HepG2 (cell line): ENCODE data around the gene FXR2. TPM values are rescaled to one million over a fixed set of nuclear protein-coding genes. Genes with fewer than 3 reads are reported as not detected.

ENCODE experiments used
- ATAC-seq: fragments of 200-7000 bp; cut with Tn5 transposase; 3 replicates; pipeline ENCODE4 v1.9.1; 2020; ENCODE audit warnings: mild to moderate bottlenecking, moderate library complexity
- BruUV-seq: library from RNA; stranded (reverse); fragments of 400-500 nt; replicated peaks from 2 replicates; lab custom pipeline; 2021; lab: Mats Ljungman, UMichigan
- CTCF ChIA-PET: fragments of 300-600 bp; formaldehyde crosslinking; extraction: SDS; loops from one replicate; lab custom pipeline; 2021; ENCODE audit warnings: low total read pairs, inconsistent platforms, low intra/inter-chr PET ratio; lab: Yijun Ruan, JAX
- POLR2A ChIA-PET: fragments of 350-600 bp; sonication (Branson Sonifier 250); formaldehyde crosslinking; loops from one replicate; lab custom pipeline; 2020; ENCODE audit warnings: antibody characterized with exemption, inconsistent platforms; lab: Yijun Ruan, JAX
- DNase-seq: peaks from one replicate; pipeline ENCODE4 v3.0.0-alpha.2; 2015; ENCODE audit warnings: low spot score
- FAIRE-seq: peaks from 3 replicates; lab custom pipeline; 2011; peaks lifted over from hg19 to GRCh38; lab: Jason Lieb, UNC
- H2AFZ ChIP-seq: one replicate; pipeline ENCODE4 v1.6.1; 2011; ENCODE audit warnings: low read length, inconsistent platforms
- H3K27ac ChIP-seq: fragments of 300-600 bp; 3 replicates; pipeline ENCODE4 v1.8.0; 2011; ENCODE audit warnings: mixed run types, mild to moderate bottlenecking, mixed read lengths, low read length, inconsistent platforms; ENCODE audit not compliant: insufficient read depth; ENCODE audit errors: extremely low read length
- H3K27me3 ChIP-seq, 2 experiments: fragments of 200-600 bp in 1 of 2; 2 replicates in 1 of 2; 3 replicates in 1 of 2; pipeline versions ENCODE4 v1.6.0 to v1.8.0; 2011; ENCODE audit warnings: low read length in 2 of 2, mild to moderate bottlenecking in 2 of 2, moderate library complexity in 2 of 2, inconsistent platforms in 1 of 2; ENCODE audit not compliant: insufficient read depth in 2 of 2, control insufficient read depth in 1 of 2
- H3K36me3 ChIP-seq, 2 experiments: fragments of 200-600 bp in 1 of 2; replicated peaks in 1 of 2; 2 replicates in 1 of 2; 3 replicates in 1 of 2; pipeline versions ENCODE4 v1.5.1 to v1.8.0; 2011; ENCODE audit warnings: low read length in 2 of 2, inconsistent platforms in 1 of 2; ENCODE audit not compliant: insufficient read depth in 2 of 2, control insufficient read depth in 1 of 2
- H3K4me1 ChIP-seq: 2 replicates; pipeline ENCODE4 v1.5.1; 2012; ENCODE audit warnings: low read length, inconsistent platforms; ENCODE audit not compliant: insufficient read depth
- H3K4me2 ChIP-seq: 2 replicates; pipeline ENCODE4 v1.6.0; 2011; ENCODE audit warnings: low read depth, low read length, inconsistent platforms
- H3K4me3 ChIP-seq, 3 experiments: fragments of 200-600 bp in 1 of 3; sonication (generic), shearing (Covaris generic) in 1 of 3; replicated peaks in 1 of 3; 2 replicates each; pipeline ENCODE4 v1.5.1; 2011 to 2016; ENCODE audit warnings: low read length in 3 of 3, inconsistent platforms in 2 of 3, low read depth in 2 of 3, mild to moderate bottlenecking in 2 of 3, control low read depth in 1 of 3, mixed read lengths in 1 of 3; ENCODE audit not compliant: insufficient read depth in 1 of 3
- H3K79me2 ChIP-seq: one replicate; pipeline ENCODE4 v1.6.1; 2011; ENCODE audit warnings: low read length, inconsistent platforms; ENCODE audit not compliant: insufficient read depth
- H3K9ac ChIP-seq: 2 replicates; pipeline ENCODE4 v1.6.0; 2011; ENCODE audit warnings: mild to moderate bottlenecking, low read depth, low read length, inconsistent platforms; ENCODE audit not compliant: insufficient read depth
- H3K9me3 ChIP-seq: 2 replicates; pipeline ENCODE4 v1.5.1; 2012; ENCODE audit warnings: mild to moderate bottlenecking, low read length
- H4K20me1 ChIP-seq: 2 replicates; pipeline ENCODE4 v1.6.0; 2011; ENCODE audit warnings: inconsistent platforms, mild to moderate bottlenecking, low read length, moderate library complexity; ENCODE audit not compliant: insufficient read depth
- ATF3 ChIP-seq: sonication (generic); formaldehyde crosslinking; IDR thresholded peaks from 2 replicates; pipeline ENCODE4 v1.4.0; 2020; ENCODE audit warnings: missing genetic modification reagents
- CENPT ChIP-seq: sonication (generic); formaldehyde crosslinking; IDR thresholded peaks from 2 replicates; pipeline ENCODE4 v1.8.0; 2022; ENCODE audit warnings: low read depth, mild to moderate bottlenecking, moderate library complexity, missing genetic modification reagents
- FOXC1 ChIP-seq: sonication (generic); formaldehyde crosslinking; IDR thresholded peaks from 2 replicates; pipeline ENCODE4 v1.8.0; 2022; ENCODE audit warnings: mild to moderate bottlenecking, missing genetic modification reagents, borderline replicate concordance
- GPBP1L1 ChIP-seq: sonication (generic); formaldehyde crosslinking; IDR thresholded peaks from 2 replicates; pipeline ENCODE4 v1.5.0; 2020; ENCODE audit warnings: mild to moderate bottlenecking, missing genetic modification reagents
- HNRNPL ChIP-seq: fragments of 200-400 bp; formaldehyde crosslinking; IDR thresholded peaks from 2 replicates; pipeline ENCODE4 v1.6.1; 2017; ENCODE audit warnings: mild to moderate bottlenecking, low read depth, low read length
- KLF16 ChIP-seq, 2 experiments: sonication (generic) in 1 of 2; formaldehyde crosslinking in 1 of 2; IDR thresholded peaks; 2 replicates each; pipeline versions ENCODE4 v1.6.1 to v1.8.0; 2016 to 2023; ENCODE audit warnings: missing genetic modification reagents in 2 of 2, missing compliant biosample characterization in 1 of 2
- MLXIP ChIP-seq: sonication (generic); formaldehyde crosslinking; IDR thresholded peaks from 2 replicates; pipeline ENCODE4 v1.9.0; 2021; ENCODE audit warnings: missing genetic modification reagents, borderline replicate concordance
- MTF1 ChIP-seq: sonication (generic); formaldehyde crosslinking; IDR thresholded peaks from 2 replicates; pipeline ENCODE4 v1.5.0; 2020; ENCODE audit warnings: missing genetic modification reagents
- MXD1 ChIP-seq: sonication (generic); formaldehyde crosslinking; IDR thresholded peaks from 2 replicates; pipeline ENCODE4 v1.4.0; 2020; ENCODE audit warnings: mild to moderate bottlenecking, missing genetic modification reagents
- RFXANK ChIP-seq: IDR thresholded peaks from 2 replicates; pipeline ENCODE4 v1.6.1; 2016
- ZBTB38 ChIP-seq: sonication (generic); formaldehyde crosslinking; IDR thresholded peaks from 2 replicates; pipeline ENCODE4 v1.5.1; 2020; ENCODE audit warnings: mild to moderate bottlenecking, missing genetic modification reagents
- ZFP37 ChIP-seq: sonication (generic); formaldehyde crosslinking; IDR thresholded peaks from 2 replicates; pipeline ENCODE4 v1.4.0; 2020; ENCODE audit warnings: missing genetic modification reagents, borderline replicate concordance
- ZNF687 ChIP-seq: sonication (generic); formaldehyde crosslinking; IDR thresholded peaks from 2 replicates; pipeline ENCODE4 v1.5.1; 2020; ENCODE audit warnings: mild to moderate bottlenecking, missing genetic modification reagents, moderate library complexity
- WGBS: methylation state at CpG from one replicate; pipeline ENCODE4 v1.1.6; 2017; ENCODE audit warnings: low lambda C conversion rate; 5-methylcytosine and 5-hydroxymethylcytosine counted together
- in situ Hi-C: cut with HindIII; loops from 2 replicates; pipeline ENCODE4 v1.10.0; 2017; ENCODE audit warnings: low pct_unique_long_range_greater_than_20kb; ENCODE audit not compliant: extremely low pct_ligation_motif_present
- intact Hi-C: fragments of 100-400 bp; cut with micrococcal nuclease; formaldehyde crosslinking; loops from one replicate; pipeline ENCODE4 v1.10.0; 2022; ENCODE audit not compliant: unreplicated experiment
- polyA plus RNA-seq, 8 experiments: library from polyadenylated mRNA; depleted of rRNA in 3 of 8; stranded (reverse) in 7 of 8; unstranded in 1 of 8; fragments of >200 nt; fragmentation: Illumina TruSeq in 4 of 8; extraction: Trizol in 4 of 8; gene quantifications; 2 replicates each; pipeline versions ENCODE4 v1.2.1 to v1.2.3, GENCODE V29; 2011 to 2016; ENCODE audit warnings: low read depth in 4 of 8, missing spikeins in 1 of 8, mixed read lengths in 1 of 8; ENCODE audit not compliant: insufficient read depth in 1 of 8
- total RNA-seq, 5 experiments: library from RNA; depleted of rRNA; stranded (reverse); fragments of >200 nt; fragmentation: Illumina TruSeq; extraction: Trizol; gene quantifications; 2 replicates each; pipeline ENCODE4 v1.2.3, GENCODE V29; 2016; ENCODE audit warnings: low read depth in 1 of 5

Gene FXR2
- total and polyA plus RNA-seq, 2 of the 13 experiments (the other 11 are each of a cell fraction or from before 2014, with no cell fraction given), result 20.9 to 24.4 TPM

- Histone ChIP-seq H2AFZ (no peak overlapping the region), H3K4me1 (peaks cover 54% of the 10 kb centered on the region), H3K79me2 (no peaks in the 10 kb centered on the region), H4K20me1 (no peaks in the 10 kb centered on the region), H3K27me3 (no peaks in the 10 kb centered on the region; a peak in 2 of 5 replicates), H3K27ac (no peak overlapping the region), H3K4me3 (peak overlapping the region; percentile 55 to 70 (median 65); a peak in 4 of 6 replicates), H3K36me3 (no peaks in the 10 kb centered on the region), H3K9me3 (no peaks in the 10 kb centered on the region), H3K9ac (no peak overlapping the region; the same call in 1 of the 2 replicates), H3K4me2 (peak overlapping the region; percentile 65)
- BruUV-seq, result no TSS peak
- FAIRE-seq (no peak), DNase-seq (no peak), ATAC-seq (peak; percentile 55)
- in situ Hi-C loops, result no loop called here
- WGBS, result 50% methylated on average over 20 of the region's 20 CpGs
- CTCF ChIA-PET, result no interaction called here
- POLR2A ChIA-PET, result interaction anchor here (0.8 to 3.9 kb wide), 3 partner anchors 8 to 198 kb away, joined by 3 to 18 read pairs (median 10); partner anchors contain the start of gene TNFSF13
- intact Hi-C loops, result no loop called here
- TF ChIP-seq ZBTB38 (CRISPR knock-in tag) (peak; percentile 64), RFXANK (CRISPR knock-in tag) (no peak), KLF16 (CRISPR knock-in tag; IDR thresholded peaks at IDR 0.05) (no peak), FOXC1 (CRISPR knock-in tag) (no peak), ATF3 (CRISPR knock-in tag) (no peak), ZFP37 (CRISPR knock-in tag) (no peak), GPBP1L1 (CRISPR knock-in tag) (no peak), HNRNPL (peak; percentile 89), MXD1 (CRISPR knock-in tag) (0 out of 2 replicates have a peak, but pooled peaks have one; percentile 27), MLXIP (CRISPR knock-in tag) (no peak), ZNF687 (CRISPR knock-in tag) (peak; percentile 50; the same call in 1 of the 2 replicates), CENPT (CRISPR knock-in tag) (no peak), MTF1 (CRISPR knock-in tag) (no peak)
These were observed 65.2 kb downstream of the FXR2 start for GRCh38 chr17:7549401-7550055.
